ENCODE data around the gene FBXO21.

DNA sequence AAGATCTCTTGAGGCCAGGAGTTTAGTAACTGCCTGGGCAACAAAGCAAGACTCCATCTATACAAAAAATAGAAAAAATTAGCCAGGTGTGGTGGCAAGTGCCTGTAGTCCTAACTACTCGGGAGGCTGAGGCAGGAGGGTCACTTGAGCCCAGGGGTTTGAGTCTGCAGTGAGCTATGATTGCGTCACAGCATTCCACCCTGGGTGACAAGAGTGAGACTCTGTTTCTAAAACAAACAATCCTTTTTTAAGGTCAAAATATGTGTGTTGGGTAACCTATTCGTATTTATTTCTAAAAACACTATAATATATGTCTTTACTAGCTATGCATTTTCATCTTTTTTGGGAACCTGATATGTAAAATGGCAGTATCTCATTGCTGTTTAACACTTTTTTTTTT lies 7.4 kb downstream of the FBXO21 start:
- TF ChIP-seq EZH2 (IDR thresholded peaks at IDR 0.05; ENCODE audit: insufficient read depth, poor library complexity, severe bottlenecking) (no peak), EZH2phosphoT487 (IDR thresholded peaks at IDR 0.05; ENCODE audit: insufficient read depth, low read depth) (no peak)
